ENCODE results near the gene GPC5.
"Not testable (repeated sequence)": the region's sequence is repeated elsewhere in the genome, so short reads cannot be mapped to it uniquely, and the experiment has no call there.

Gene GPC5

DNA sequence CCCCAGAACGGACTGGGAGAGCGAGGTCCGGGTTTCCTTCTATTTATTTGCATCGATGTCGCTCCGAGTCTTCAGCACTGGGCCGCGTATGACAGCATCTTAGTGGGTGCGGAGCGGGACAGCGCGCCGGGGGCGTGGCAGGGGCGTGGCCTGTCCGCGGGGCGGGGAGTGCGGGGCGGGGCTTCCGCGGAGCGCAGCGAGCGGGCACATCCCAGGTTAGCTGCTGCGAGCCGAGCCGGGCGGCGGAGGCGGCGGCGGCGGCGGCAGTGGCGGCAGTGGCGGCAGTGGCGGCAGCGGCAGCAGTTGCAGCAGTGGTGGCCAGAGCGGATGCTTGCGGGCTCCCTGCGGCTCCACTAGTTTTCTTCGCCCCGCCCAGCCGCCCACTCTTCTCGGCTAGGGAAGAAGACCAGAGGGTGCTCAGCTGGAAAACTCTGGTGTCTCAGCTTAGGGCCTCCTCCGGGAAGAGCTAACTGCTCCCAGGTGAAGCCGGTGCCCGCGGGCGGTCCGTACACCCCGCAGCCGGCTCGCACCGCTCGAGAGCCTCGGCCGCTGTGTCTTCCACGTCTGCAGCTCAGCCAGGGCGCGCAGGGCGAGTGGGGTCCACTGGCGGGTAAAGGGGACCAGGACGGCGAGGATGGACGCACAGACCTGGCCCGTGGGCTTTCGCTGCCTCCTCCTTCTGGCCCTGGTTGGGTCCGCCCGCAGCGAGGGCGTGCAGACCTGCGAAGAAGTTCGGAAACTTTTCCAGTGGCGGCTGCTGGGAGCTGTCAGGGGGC is at the start of gene GPC5:
Gene GPC5, plus strand, starts transcription at position 209 of the 776 bp plus-strand sequence.
- DNase-seq: peak in 57 of 58 donors; percentile 6 to 88 (median 72)

DNA sequence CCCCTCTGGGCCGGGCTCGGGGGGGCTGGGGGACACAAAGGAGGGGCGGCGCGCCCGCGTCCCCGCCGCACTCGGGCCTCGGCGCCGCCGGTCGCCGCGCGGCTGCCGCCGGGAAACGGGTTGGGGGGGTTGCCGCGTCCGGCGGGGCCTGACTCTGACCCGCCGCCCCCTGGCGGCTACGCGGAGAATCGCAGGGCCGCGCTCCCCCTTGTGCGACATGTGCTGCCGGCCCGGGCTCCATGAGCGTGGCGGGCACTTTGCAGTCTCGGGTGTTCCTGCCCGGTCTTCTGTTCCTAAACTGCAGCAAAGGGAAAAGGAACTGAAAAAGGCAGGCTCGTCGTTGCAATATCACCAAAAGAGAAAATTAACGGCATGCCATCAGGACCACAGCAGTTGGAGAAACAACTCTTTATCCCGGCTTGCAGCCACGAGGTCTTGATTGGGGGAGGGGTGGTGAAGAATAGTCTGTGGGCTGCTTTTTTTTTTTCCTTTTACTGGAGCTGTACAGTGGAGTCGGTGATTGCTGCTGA is 49.5 kb upstream of the GPC5 start:
- DNase-seq: peak; percentile 21 to 95 (median 84)

DNA sequence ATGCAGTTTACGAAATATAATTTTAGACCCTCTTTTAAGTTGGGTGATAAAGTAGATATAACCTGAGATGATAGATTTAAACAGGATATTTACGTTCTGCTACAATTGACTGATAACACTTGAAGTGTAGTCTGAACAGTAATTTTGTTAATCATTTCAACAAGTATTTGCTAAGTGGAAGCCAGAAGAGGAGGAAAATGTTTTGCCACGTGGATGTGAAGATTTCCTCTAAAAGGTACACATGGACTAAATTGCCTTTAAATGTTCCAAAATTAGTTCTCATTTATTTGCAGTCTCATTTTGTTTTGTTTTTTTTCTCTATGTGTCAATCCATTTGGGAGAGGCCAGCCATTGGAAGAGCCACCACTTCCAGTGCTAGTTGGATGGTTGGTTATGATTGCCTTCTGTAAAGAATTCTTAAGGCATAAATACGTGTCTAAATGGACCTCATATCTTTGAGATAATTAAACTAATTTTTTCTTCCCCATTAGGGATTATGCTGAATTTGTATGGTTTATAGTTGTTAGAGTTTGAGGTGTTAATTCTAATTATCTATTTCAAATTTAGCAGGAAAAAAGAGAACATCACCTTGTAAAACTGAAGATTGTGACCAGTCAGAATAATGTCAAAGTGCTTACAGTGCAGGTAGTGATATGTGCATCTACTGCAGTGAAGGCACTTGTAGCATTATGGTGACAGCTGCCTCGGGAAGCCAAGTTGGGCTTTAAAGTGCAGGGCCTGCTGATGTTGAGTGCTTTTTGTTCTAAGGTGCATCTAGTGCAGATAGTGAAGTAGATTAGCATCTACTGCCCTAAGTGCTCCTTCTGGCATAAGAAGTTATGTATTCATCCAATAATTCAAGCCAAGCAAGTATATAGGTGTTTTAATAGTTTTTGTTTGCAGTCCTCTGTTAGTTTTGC is 48.2 kb upstream of the GPC5 start:
- no peak for DNase-seq

DNA sequence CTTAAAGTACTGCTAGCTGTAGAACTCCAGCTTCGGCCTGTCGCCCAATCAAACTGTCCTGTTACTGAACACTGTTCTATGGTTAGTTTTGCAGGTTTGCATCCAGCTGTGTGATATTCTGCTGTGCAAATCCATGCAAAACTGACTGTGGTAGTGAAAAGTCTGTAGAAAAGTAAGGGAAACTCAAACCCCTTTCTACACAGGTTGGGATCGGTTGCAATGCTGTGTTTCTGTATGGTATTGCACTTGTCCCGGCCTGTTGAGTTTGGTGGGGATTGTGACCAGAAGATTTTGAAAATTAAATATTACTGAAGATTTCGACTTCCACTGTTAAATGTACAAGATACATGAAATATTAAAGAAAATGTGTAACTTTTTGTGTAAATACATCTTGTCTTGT is 47.3 kb upstream of the GPC5 start:
- DNase-seq: no peak

DNA sequence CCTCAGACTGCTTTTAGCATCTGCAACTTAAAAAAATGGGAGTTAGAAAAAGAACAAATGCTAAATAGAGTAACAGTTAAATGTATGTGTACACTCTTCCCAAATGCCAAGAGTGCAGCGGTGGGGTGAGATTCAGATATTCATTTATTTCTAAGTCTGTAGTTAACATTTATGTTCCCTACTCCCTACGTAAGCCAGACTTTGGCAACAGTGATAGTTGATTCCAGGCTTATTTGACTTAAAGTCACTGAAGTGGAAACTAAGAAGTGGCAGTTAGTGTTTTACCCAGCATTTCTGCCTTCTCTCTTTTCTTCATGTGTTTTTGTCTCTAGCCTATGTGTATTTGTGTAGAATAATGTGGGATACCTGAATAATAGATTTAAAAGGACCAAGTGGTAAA is 46.4 kb upstream of the GPC5 start:
- DNase-seq: no peak

DNA sequence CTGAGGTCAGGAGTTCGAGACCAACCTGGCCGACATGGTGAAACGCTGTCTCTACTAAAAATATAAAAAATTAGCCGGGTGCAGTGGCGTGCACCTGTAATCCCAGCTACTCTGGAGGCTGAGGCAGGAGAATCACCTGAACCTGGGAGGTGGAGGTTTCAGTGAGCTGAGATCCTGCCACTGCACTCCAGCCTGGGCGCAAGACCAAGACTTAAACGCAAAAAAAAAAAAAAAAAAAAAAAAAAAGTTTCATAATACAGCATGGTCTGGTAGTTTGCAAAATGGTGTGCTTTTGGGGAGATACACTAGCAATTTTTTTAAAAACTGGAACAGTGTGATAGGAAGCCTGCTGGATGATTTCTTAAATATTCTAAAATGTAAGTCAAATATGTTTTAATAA is 45.5 kb upstream of the GPC5 start:
- not testable (repeated sequence) for DNase-seq

DNA sequence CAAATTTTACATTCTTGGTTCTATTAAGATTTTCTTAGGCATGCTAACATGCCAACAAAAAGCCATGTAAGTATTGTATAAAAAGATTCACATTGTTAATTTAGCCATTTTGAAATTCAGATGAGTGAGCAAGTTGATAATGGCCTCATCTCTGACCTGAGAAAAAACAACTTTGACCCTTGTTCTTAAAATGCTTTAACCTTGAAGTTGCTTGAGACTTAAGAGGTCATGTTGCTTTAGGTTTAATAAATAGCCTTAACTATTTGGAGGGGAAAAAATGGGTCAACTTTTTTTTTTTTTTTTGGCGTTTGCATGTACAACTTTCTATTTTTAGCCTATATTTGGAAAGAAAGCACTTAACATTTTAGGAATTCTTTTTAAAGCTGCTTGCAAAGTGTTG is 44.9 kb upstream of the GPC5 start:
- no peak for DNase-seq

DNA sequence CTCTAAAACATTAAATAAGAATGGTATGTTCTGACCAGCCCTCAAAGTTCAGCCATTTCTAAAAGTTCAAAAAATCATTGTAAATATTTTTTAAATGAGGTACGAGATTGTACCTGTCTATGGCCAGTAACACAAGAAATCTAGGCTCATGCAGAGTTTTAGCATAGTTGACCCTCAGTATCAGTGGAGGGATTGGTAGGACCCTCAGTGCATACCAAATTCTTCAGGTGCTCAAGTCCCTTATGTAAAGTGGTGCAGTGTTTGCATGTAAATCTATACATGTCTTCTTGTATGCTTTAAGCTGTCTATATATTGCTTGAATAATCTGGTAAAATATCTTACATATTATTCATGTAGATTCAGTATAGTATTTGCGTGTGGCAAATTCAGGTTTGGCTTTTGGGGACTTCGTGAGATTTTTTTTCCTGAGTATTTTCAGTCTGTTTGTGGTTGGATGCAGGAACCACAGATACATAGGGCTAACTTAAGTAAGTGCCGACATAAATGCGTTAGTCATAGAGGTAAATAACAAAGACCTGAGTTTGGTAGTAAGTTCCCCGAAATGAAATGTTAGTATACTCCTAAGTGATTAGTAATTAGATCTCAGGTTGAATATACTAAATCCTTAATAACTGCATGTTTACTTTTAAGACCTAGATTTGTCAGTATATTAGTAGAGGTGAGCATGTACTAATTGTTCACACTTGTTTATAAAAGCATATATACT is 43.2 kb upstream of the GPC5 start:
- no peak for DNase-seq

DNA sequence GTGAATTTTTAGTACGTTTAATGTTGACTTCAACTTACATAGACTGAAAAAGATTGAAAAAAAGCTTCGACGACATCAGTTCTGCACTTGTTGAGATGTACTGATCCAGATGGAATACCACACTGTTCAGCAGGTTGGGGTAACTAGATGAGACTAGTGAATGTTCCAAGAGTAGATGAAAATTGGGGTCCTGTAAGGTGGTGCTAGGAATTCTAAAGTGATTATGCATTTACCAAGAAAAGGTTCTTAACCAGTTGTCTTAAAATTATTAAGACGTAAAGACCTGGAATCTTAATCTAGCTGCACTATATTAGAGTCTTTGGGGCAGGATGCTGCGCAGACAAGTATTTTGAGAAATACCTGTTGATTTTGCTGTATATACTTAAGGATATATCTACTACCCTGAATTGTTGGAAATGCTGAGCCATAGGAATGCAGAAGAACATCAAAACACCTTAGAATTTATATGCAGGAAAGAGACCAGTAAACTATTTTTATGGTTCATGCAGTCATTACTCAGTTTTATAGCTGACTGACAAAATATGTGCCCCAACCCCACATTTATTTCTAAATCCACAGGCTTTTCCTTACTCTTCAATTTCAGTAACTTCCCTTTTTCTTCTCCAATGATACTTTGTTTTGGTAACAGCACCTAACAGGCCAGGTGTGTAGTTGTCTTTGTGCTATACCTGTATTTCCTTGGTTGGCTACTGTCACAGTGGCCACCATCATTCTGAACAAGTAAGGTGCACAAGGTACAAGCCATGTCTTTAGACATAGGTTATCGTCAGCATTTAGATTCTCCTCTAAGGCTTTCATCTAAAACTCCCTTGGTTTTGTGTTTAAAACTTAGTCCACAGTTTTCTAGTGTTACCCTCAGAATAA is 42.4 kb upstream of the GPC5 start:
- no peak for DNase-seq

DNA sequence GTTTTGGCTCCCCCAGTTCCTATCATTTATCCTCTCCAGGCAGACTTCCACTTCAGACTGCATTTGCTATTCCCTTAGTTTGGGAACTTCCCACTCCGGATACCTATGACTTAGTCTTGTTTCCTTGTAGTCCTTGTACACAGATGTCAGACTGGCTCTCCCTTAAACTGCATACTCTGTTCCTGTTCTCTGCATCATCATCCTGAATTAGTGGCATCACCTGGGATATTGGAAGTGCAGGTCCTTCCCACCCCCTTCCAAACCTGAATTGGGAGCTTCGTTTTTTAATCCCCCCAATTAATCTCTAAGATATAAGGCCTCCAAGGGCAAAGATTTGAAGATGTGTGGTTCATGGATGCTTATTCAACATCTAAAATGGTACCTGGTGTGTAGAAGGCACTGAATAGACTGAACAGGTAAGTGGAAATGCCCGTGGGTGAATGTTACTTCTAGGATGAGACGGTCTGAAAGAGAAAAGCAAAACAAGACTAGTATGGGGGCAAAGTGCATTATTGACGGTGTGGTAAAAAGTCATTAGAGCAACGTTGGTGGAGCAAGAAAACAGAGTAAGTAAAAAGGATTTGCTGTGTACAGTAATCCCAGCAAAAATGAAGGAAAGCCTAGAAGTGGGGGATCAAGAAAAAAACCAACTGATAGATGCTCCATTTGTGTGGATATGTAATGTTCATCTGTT is 41.4 kb upstream of the GPC5 start:
- DNase-seq: no peak

DNA sequence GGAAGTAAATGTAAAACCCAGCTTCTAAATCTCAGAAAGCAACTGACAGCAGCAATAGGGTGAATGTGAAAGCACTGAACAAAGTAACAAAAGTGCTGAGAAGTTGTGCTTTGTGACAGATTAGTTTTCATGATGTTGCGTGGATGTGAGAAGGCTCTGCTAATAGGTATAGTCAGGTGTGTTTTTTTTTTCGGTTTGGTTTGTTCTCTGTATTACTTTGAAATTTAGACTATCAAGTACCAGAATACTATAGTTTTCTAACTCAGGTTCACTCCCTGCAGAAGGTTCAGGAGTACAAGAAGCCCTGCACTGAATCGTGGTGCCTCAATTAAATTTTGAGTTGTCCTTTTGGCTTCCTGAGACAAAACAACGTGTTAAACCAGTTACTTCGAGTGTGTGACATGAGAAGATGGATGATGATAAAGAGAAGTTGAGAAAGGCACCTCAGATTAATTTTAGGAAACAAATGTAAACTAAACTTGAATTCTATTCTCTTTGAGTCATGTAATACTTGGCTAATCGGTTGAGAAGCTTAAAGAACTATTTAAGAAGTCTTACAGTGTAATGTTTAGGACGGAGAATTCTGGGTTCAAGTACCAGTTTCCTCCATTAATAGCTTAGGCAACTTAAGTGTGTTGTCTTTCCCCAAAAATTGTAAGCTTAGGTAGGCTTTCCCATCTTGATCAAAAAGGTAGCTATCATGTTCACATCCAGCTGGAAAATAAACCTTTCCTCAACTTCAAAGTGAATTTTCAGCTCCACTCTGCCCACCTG is 40.6 kb upstream of the GPC5 start:
- no peak for DNase-seq

DNA sequence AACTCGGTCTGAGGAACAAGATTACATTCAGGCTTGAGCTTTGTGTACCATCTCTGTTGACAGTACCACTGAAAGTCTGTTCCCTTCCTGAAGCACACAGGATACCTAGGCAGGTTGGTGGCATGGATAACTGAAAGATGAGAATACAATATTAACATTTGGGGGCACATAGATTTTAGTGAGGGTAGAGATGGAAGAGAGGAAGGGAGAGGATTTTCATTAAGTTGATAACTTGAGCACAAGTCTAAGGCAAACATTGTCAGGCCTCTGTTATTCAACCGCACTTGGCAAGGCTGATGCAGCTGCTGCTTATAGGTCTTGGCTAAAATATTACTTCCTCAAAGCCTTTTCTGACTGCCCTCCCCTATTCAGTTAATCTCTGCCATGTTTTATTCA is 40.0 kb upstream of the GPC5 start:
- DNase-seq: no peak

DNA sequence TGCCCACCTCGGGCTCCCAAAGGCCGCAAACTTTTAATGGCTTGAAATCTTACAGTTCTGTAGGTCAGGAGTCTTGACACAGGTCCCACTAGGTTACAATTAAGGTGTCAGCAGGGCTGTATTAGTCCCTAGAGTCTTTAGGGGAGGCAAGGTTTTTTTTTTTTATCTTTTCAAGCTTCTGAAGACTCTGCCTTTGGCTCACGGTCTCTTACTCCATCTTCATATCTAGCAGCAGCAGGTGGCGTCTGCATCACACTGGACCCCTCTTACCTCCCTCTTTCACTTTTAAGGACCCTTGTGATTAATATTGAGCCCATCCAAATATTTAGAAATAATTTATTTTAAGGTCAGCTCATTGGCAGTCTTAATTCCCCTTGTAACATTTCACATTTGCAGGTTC is 39.3 kb upstream of the GPC5 start:
- no peak for DNase-seq

DNA sequence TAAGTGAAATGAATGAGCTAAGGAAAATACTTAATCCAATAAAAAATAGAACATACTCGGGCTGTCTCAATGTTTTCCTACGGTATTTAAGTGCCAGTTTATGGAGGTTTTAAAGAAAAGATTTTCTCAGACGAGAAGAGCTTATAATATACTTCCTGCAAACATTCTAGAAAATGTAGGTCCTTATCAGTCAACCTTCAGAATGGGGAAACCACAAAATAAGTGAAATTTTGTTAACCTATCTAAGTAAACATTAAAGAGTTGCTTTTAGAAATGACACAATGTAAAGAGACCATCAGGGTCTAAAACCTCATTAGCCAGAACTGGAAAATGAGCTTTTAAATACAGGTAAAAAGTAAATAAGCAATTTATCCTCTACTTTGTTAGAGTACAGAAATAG is 38.8 kb upstream of the GPC5 start:
- DNase-seq: no peak

DNA sequence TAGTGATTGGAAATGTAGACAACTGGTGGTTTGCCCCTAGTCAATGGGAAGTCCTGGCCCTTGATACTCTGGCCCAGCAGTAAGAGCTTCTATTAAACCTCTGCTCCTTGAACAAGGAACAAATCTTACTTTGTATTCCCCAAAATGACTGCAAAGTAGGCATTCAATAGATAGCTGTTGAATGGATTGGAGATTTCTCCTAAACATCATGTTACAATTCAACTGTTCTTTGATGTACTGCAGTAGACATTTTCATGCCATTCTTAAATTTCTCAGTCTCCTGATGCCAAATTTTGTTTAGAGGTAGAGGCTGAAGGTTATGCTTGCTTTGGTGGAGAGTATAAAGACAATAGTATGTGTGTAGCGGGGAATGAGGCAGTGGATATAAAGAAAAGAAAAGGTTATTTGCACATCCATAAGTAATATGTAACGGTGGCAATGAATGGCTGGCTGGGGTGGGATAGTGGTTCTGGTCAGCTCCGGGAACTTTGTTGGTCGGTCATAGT is 38.1 kb upstream of the GPC5 start:
- no peak for DNase-seq

DNA sequence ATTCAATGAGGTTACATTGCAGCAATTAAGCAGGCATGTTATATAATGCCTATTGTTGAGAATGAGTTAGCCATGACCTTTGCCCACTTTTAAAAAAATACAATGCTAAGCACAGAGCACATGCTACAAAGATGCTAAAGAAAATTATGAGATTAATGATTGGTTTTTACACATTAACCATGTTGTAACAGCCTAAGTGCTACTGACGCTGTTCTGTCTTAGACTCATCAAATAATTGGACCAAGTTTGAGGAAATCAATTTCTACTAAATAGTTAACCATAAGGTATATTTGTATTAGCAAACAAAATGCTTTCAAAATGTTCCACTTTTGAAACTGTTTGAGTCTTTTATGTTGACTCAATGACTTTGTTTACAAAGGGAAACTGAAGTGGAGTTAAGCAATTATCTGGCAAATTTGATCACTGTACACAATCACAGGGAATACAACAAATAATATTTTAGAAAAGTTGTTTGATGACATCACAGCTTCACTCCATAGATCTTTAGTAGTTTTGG is 36.6 kb upstream of the GPC5 start:
- no peak for DNase-seq

DNA sequence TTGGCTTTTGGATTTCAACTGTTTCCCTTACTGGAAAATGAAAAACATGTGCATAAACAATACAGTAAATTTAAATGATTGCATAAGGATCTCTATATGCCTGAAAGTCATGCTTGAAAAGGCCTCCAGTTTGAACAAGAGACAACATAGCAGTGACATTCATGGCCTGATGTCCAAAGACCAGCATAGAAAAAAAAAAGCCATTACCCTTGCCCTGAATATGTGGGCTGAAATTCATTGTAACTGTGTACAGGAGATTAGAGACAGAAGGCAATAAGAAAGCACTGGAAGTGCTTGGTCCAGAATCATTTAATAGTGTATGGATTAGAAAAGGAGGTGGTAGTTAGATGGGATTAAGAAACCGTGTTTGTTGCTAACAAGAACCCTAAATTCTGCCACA is 35.5 kb upstream of the GPC5 start:
- DNase-seq: no peak

DNA sequence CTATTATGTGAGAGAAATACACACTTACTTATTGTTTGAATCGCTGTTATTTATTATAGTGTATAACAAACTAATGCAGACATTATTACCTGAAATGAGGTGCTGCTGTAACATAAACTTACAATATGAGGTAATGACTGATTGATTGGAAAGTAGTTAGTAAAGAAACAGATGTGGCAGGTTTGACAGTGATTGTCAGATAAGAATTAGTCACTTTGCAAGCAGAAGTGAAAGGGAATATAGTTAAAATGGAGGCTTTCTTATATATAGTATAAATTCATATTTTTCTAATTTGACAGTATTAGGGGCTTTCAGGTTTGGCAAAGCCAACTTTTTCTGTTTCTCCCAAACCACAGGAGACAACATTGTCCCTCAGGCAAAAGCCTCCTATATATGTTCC is 30.3 kb upstream of the GPC5 start:
- DNase-seq: no peak

Data from anterior cingulate cortex (tissue), 58 donors.